Neural crest cell (in vitro differentiated cells): ENCODE data around the gene KCTD6. TPM values are rescaled to one million over a fixed set of nuclear protein-coding genes. Genes with fewer than 3 reads are reported as not detected.

Experiments used
- DNase-seq: peaks from one replicate; pipeline ENCODE4 v3.0.0; 2021; ENCODE audit warnings: low read depth, mixed read lengths, low spot score
- H3K27ac Mint-ChIP-seq: one replicate; pipeline ENCODE4 v1.8.0; 2021; ENCODE audit warnings: mild to moderate bottlenecking, mixed read lengths; ENCODE audit not compliant: unreplicated experiment
- H3K27me3 Mint-ChIP-seq: 2 replicates; pipeline ENCODE4 v1.8.0; 2021; ENCODE audit warnings: low read depth, mild to moderate bottlenecking, mixed read lengths
- H3K36me3 Mint-ChIP-seq: 2 replicates; pipeline ENCODE4 v1.8.0; 2021; ENCODE audit warnings: low read depth, mild to moderate bottlenecking, mixed read lengths
- H3K4me1 Mint-ChIP-seq: 2 replicates; pipeline ENCODE4 v1.8.0; 2021; ENCODE audit warnings: mixed read lengths
- H3K4me3 Mint-ChIP-seq: one replicate; pipeline ENCODE4 v1.8.0; 2021; ENCODE audit warnings: mild to moderate bottlenecking, mixed read lengths
- H3K9me3 Mint-ChIP-seq: 2 replicates; pipeline ENCODE4 v1.8.0; 2021; ENCODE audit warnings: mixed read lengths
- total RNA-seq: library from RNA; stranded (reverse); gene quantifications from 2 replicates; pipeline ENCODE4 v1.2.1, GENCODE V29; 2021
- TF ChIP-seq, protein P1 (sequence below): fragments of 200-600 bp; sonication (generic); conservative IDR thresholded peaks from 2 replicates; pipeline ENCODE4 v1.5.0; 2021; ENCODE audit warnings: antibody characterized with exemption, mild to moderate bottlenecking

The KCTD6 gene
- total RNA-seq, 1 donor from 2014 or later = 13.5 TPM

- Mint-ChIP-seq H3K4me3 (no peak overlapping the region), H3K27me3 (no peaks in the 10 kb centered on the region), H3K27ac (peak overlapping the region; percentile 59)
These were observed 45.8 kb downstream of the KCTD6 start for GRCh38 chr3:58537412-58538301.

DNA sequence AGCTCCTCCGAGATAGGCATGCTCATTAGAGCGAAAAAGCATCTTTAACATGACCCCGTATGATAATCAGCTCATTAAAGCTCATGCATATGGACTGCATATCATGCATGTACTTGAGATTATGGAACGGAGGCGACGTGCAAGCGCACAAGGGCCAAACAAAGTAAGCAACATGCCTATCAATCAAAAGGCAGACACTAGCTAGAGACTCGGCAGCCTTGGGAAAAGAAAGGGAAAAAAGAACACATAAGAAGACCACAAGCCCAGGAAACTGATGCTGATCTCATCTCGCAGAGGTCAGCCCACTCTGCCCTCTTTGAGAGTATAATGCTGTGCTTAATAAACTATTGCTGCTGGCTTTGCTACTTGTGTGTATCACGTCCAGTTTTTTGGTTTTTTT is 47.7 kb downstream of the KCTD6 start:
- TF ChIP-seq, protein P1, sequence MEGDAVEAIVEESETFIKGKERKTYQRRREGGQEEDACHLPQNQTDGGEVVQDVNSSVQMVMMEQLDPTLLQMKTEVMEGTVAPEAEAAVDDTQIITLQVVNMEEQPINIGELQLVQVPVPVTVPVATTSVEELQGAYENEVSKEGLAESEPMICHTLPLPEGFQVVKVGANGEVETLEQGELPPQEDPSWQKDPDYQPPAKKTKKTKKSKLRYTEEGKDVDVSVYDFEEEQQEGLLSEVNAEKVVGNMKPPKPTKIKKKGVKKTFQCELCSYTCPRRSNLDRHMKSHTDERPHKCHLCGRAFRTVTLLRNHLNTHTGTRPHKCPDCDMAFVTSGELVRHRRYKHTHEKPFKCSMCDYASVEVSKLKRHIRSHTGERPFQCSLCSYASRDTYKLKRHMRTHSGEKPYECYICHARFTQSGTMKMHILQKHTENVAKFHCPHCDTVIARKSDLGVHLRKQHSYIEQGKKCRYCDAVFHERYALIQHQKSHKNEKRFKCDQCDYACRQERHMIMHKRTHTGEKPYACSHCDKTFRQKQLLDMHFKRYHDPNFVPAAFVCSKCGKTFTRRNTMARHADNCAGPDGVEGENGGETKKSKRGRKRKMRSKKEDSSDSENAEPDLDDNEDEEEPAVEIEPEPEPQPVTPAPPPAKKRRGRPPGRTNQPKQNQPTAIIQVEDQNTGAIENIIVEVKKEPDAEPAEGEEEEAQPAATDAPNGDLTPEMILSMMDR = no peak
- H3K27me3 Mint-ChIP-seq = no peaks in the 10 kb centered on the region
- peaks cover 18% of the 10 kb centered on the region for H3K4me1 Mint-ChIP-seq
- no peak overlapping the region for H3K4me3 Mint-ChIP-seq
- H3K27ac Mint-ChIP-seq = peak overlapping the region; percentile 36
- no peaks in the 10 kb centered on the region for H3K9me3 Mint-ChIP-seq
- H3K36me3 Mint-ChIP-seq = no peaks in the 10 kb centered on the region
- DNase-seq = no peak

More at GRCh38 chr3:58537412-58538301, 45.8 kb downstream of the KCTD6 start:
- H3K36me3 Mint-ChIP-seq = no peaks in the 10 kb centered on the region
- H3K9me3 Mint-ChIP-seq = no peaks in the 10 kb centered on the region
- H3K4me1 Mint-ChIP-seq = peaks cover 23% of the 10 kb centered on the region
- no peak for DNase-seq
- TF ChIP-seq, protein P1 = no peak

GRCh38 chr3:58540176-58540858 is 48.4 kb downstream of the KCTD6 start:
- Mint-ChIP-seq H3K36me3 (no peaks in the 10 kb centered on the region), H3K27ac (no peak overlapping the region)
- DNase-seq = no peak

DNA sequence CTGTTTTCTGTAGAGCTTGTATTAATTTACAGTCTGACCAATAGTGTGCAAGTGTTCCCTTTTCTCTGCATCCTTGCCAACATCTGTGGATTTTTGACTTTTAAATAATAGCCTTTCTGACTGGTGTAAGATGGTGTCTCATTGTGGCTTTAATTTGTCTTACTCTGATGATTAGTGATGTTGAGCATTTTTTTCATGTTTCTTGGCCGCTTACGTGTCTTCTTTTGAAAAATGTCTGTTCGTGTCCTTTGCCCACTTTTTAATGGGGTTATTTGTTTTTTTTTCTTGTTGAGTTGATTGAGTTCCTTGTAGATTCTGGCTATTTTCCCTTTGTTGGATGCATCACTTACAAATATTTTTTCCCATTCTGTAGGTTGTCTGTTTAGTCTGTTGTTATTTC is 52.6 kb downstream of the KCTD6 start:
- no peak for DNase-seq
- peaks cover 3% of the 10 kb centered on the region for H3K4me1 Mint-ChIP-seq
- H3K27me3 Mint-ChIP-seq = no peaks in the 10 kb centered on the region
- H3K4me3 Mint-ChIP-seq = no peak overlapping the region
- H3K27ac Mint-ChIP-seq = no peak overlapping the region
- peaks cover 11% of the 10 kb centered on the region for H3K9me3 Mint-ChIP-seq
- H3K36me3 Mint-ChIP-seq = peaks cover 6% of the 10 kb centered on the region
- TF ChIP-seq, protein P1 = no peak

More at GRCh38 chr3:58540176-58540858, 48.4 kb downstream of the KCTD6 start:
- no peak overlapping the region for H3K4me3 Mint-ChIP-seq
- peaks cover 2% of the 10 kb centered on the region for H3K9me3 Mint-ChIP-seq
- TF ChIP-seq, protein P1 = no peak
- no peaks in the 10 kb centered on the region for H3K27me3 Mint-ChIP-seq
- peaks cover 18% of the 10 kb centered on the region for H3K4me1 Mint-ChIP-seq

DNA sequence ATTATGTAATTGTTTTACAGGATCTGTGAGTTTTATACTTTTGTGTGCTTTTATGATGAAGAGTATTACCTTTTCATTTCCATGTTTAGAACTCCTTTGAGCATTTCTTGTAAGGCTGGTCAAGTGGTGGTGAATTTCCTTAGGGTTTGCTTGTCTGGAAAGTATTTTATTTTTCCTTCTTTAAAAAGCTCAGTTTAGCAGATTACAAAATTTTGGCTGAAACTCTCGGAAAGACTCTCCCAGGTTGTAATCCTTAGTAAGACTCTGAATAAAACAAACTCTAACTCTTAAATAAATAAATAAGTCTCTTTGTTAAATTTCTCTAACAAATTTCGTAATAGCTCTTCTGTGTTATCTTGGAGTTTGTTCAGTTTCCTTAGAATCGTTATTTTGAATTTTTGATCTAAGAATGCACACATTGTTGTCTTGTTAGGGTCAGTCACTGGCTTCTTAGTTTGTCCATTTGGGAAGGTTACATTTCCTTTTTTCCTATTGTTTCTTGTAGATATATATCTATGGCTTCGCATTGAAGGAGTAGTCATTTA is 59.8 kb downstream of the KCTD6 start:
- no peak overlapping the region for H3K4me3 Mint-ChIP-seq
- peaks cover 3% of the 10 kb centered on the region for H3K9me3 Mint-ChIP-seq
- H3K27me3 Mint-ChIP-seq = no peaks in the 10 kb centered on the region
- TF ChIP-seq, protein P1 = no peak
- no peak overlapping the region for H3K27ac Mint-ChIP-seq
- H3K4me1 Mint-ChIP-seq = no peaks in the 10 kb centered on the region
- DNase-seq = no peak
- H3K36me3 Mint-ChIP-seq = peaks cover 8% of the 10 kb centered on the region

Other genes starting within 250 kb of the KCTD6 start
- gene RPP14, start 185.9 kb upstream of the KCTD6 start, total RNA-seq = 29.9 and 30.9 TPM in 2 replicates
- 10.9 and 11.3 TPM in 2 replicates for gene HTD2, start 185.6 kb upstream of the KCTD6 start, total RNA-seq
- 5.4 and 6.1 TPM in 2 replicates for gene PXK, start 159.2 kb upstream of the KCTD6 start, total RNA-seq
- gene PDHB, start 58.3 kb upstream of the KCTD6 start, total RNA-seq = 63.5 and 71.4 TPM in 2 replicates
- gene ACOX2, start 45.1 kb downstream of the KCTD6 start, total RNA-seq = 0.98 and 1.0 TPM in 2 replicates
- 1.6 and 2.3 TPM in 2 replicates for gene FAM107A, start 85.3 kb downstream of the KCTD6 start, total RNA-seq
- 0.35 TPM in 1 of 2 replicates, not detected in the other for gene FAM3D, start 174.7 kb downstream of the KCTD6 start, total RNA-seq